ENCODE data around the gene OCRL.
A peak's percentile ranks its signal among the peaks of the same experiment; 100 is the strongest.

The OCRL gene

DNA sequence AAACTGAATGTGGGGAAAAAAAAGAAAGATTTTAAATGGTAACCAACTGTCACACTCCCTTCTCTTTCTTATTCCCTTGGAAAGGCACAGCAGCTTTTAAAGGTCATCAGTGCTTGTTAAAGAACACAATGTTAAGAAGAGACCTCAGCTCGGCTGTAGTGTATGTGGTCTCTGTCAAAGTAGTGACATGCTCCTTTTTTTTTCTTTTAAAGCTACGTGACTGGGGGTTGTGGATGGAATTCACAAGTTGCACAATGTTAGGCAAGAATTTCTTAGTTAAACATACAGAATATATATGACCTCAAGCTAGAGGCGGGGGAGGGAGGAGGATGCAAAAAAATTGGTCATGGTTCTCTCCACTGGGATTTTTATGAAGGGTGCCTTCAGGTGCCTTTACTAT, 45.6 kb downstream of the OCRL start:
- no peak for DNase-seq (ENCODE audit: low read depth)

DNA sequence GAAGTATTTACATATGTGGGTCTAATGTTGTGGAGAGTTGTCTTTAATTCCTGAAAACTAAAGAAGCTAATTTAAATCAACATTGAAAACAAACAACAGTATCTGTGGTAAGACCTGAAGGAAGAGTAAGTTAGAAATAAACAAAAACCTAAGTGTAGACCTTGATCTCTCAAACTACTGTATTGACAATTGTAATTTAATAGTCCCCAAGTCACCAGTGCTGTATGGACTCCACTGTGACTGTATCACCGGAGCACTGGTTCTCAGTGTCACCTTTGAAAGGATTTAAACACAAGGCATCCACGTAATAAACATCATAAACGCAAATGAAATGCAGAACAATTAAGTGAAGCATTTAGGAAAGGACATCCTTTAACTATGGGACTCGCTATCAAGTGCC, 46.4 kb downstream of the OCRL start:
- no peak for DNase-seq (ENCODE audit: low read depth)

- DNase-seq (ENCODE audit: low read depth) = no peak
These were observed 50.5 kb downstream of the OCRL start for GRCh38 chrX:129590596-129590995.

DNA sequence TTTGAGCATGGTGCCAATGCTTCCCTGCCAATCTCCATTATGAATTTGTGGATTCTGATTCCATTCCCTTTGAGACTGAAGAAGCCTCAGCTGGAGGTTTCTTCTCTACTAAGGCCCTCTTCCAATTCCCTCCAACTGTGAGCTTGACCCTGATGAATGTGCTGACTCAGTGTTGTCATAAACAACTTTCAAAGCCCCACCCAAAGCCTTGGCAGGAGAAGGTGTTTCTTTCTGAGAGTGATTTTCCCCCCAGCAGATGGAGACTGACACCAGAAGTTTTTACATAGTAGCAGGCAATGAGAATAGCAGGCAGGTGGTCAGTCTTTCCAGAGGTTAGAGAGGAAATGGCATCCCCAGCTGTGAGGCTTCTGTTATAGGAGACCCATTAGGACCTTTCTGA, 53.1 kb downstream of the OCRL start:
- DNase-seq (ENCODE audit: low read depth) = no peak

DNA sequence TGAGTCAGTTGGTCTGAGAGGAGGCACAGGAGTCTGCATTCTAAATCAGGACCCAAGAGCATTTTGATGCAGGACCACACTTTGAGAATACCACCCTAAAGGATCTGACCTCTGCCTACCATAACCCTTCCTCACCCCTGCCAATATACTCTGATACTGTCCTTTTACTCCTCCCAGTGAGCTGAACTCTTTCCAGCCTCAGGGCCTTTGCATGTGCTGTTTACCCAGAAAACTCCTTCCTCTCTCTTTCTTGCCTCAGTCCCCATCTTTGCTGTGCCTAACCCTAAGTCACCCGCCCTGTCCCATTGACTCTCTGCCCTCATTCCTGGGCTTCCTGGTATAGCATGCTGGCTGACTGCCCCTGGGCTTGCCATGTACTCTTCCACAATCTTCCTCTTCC, 54.7 kb downstream of the OCRL start:
- DNase-seq (ENCODE audit: low read depth) = no peak

GRCh38 chrX:129596077-129596476, 56.0 kb downstream of the OCRL start:
- DNase-seq (ENCODE audit: low read depth) = no peak

DNA sequence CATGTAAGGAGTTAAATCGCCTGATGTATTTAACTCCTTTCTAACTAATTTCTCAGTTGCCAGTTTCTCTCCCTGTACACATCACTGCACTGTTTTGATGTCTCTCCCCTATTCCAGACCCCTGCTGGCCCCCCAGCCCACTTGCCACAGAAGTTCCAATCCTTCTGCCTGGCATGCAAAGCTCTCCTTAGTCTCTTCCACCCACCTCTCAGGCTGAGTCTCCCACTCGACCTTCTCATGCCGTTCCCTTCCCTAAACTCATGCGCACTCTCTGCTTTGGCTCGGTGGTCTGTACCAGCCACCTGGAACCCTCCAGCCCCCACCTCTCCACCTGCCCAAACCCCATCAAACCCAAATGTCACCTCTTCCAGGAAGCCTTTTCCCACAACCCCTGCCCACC, 57.8 kb downstream of the OCRL start:
- no peak for DNase-seq (ENCODE audit: low read depth)

- DNase-seq (ENCODE audit: low read depth) = no peak
These were observed 59.4 kb downstream of the OCRL start for GRCh38 chrX:129599499-129599898.

DNA sequence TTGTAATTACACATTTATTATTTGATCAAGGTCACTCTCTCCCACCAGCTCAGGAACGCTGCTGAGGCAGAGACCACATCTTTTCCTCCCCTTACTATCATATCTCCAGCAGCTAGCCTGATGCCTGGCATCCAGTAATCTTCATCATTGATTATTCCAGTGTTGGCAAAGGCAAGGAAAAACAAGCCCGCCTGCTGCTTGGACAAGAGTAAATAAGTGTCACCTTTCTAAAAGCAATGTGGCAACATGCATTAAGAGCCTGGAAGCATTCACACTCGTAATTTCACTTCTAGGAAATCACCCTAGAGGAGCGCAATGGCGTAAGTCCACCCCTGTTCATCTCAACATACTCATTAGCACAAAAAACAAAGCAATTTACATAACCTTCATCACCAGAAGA, 59.9 kb downstream of the OCRL start:
- no peak for DNase-seq (ENCODE audit: low read depth)

DNA sequence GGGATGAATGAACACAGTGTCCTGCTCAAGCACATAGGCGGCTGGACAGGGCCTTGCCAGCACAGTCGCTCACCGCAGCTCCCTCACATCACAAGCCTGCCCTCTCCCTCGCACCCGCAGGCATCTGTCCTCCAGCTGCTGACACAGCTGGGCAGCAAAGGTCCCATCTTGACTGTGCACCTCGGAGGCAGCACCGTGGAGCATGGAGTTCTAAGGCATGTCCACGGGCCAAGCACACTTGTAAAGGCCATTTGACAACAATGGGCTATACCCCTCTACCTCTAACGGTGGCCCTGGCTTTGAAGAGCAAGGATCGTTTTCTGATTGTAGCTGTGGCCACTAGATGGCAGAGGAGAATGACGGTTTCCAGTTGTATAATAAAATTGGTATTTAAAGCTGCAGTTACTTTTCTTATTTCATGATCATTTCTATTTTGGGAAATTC, 60.9 kb downstream of the OCRL start:
- DNase-seq (ENCODE audit: low read depth) = no peak

- DNase-seq (ENCODE audit: low read depth) = peak; percentile 15
These were observed 66.9 kb downstream of the OCRL start for GRCh38 chrX:129606918-129607317.

DNA sequence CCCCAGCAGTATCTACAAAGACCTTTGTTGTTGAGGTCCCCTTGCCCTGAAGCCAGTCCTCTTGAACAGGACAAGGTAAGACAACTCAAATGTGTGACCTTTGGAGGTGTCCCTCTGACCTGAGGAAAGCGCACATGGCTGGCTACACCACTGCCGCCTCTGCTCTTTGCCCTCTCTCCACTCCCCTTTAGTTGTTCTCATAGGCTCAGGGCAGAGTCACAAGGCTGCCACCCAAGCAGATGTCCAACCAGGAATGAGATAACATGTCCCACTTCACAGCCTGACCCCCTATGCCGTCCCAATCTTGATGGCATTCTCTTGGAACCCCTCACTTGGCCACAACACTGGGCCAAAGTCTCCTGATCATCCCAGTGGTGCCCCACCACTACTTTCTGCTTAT, 68.4 kb downstream of the OCRL start:
- no peak for DNase-seq (ENCODE audit: low read depth)

DNA sequence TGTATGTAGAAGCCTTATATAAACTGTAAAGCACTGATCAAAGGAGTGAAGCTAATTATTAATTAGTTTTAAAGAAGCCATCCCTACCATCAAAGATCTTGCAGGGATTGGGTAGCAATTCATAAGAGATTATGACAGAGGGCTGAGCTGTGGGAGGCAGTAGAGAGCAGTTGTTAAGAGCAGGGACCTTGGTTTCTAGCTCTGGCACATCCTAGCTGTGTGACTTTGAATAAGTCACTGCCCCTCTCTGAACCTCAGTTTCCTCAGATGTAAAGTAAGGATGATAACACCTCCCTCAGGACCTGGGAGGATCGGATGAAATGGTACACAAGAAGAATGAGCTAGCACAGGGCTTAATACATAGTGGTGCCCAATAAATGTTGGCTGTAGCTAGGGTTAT, 69.3 kb downstream of the OCRL start:
- DNase-seq (ENCODE audit: low read depth) = no peak

DNA sequence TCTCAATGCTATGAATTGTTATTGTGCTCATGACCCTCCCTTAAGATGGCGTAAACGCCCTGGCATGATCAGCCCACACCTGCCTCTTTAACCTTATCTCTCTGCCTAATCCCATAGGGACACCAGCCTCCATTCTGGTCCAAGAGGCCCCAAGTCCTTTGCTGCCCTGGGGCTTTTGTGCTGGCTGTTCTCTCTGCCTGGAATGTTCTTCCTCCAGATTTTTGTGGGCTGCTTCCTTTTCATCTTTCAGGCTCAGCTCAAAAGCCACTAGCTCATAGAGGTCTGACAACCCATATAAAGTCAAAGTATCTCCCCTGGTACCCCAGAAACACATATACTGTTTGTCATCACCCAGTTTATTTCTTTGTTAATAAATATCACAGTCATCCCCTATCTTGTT, 72.3 kb downstream of the OCRL start:
- DNase-seq (ENCODE audit: low read depth) = no peak

DNA sequence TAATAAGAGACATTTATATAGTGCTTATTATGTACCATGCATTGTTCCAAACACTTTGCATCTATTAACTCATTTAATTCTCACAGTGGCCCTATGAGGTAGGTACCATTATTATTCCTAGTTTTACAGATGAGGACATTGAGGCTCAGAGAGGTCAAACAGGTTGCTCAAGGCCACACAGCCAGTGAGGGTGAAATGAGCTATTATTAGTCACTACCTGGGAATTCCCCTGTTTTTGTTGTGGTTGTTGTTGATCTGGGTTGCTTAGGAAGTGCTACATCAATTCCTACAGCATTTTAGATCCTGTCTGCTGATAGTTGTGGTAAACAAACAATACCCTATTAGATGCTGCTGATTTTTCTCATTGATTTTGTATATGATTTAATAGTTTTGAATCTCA, 73.5 kb downstream of the OCRL start:
- DNase-seq (ENCODE audit: low read depth) = no peak

- no peak for DNase-seq (ENCODE audit: low read depth)
These were observed 74.6 kb downstream of the OCRL start for GRCh38 chrX:129614481-129615255.

GRCh38 chrX:129617420-129617819, 77.4 kb downstream of the OCRL start:
- no peak for DNase-seq (ENCODE audit: low read depth)

- no peak for DNase-seq (ENCODE audit: low read depth)
These were observed 78.9 kb downstream of the OCRL start for GRCh38 chrX:129618997-129619396.

DNA sequence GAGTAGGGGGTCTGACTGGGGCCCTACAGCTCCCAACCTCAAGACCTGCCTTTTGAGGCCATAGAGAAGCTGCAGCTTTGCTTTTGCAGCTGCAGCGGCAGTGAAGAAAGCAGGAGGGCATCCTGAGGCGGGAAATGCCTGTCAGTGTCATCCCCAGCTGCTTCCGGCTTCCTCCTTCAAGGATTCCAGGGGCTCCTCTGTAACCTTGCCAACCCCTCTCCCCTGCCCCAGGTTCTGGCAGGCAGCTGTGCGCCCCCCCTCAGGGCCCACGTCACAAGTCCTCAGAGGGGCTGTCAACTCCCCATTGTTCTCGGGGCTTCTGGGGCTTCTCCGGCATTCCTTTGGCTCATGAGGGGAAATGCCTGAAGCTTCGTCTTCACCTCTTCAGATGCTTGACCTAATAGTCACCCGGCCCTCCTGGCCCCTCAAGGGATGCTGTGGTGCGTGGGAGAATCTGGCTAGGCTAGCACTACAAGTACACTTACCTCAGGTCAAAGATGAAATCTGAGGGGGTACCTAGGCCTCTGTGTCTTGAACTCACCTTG, 82.8 kb downstream of the OCRL start:
- DNase-seq (ENCODE audit: low read depth) = no peak

DNA sequence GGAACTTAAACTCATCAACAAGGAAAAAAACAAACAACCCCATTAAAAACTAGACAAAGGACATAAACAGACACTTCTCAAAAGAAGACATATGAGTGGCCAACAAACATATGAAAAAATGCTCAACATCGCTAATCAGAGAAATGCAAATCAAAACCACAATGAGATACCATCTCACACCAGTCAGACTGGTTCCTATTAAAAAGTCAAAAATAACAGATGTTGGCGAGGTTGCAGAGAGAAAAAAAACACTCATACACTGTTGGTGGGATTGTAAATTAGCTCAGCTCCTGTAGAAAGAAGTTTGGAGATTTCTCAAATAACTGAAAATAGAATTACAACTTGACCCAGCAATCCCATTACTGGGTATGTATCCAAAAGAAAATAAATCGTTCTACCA, 86.0 kb downstream of the OCRL start:
- DNase-seq (ENCODE audit: low read depth) = no peak

- DNase-seq (ENCODE audit: low read depth) = no peak
These were observed 89.8 kb downstream of the OCRL start for GRCh38 chrX:129629837-129630236.

- no peak for DNase-seq (ENCODE audit: low read depth)
These were observed 91.8 kb downstream of the OCRL start for GRCh38 chrX:129631849-129632248.

GRCh38 chrX:129632443-129632842, 92.4 kb downstream of the OCRL start:
- no peak for DNase-seq (ENCODE audit: low read depth)

DNA sequence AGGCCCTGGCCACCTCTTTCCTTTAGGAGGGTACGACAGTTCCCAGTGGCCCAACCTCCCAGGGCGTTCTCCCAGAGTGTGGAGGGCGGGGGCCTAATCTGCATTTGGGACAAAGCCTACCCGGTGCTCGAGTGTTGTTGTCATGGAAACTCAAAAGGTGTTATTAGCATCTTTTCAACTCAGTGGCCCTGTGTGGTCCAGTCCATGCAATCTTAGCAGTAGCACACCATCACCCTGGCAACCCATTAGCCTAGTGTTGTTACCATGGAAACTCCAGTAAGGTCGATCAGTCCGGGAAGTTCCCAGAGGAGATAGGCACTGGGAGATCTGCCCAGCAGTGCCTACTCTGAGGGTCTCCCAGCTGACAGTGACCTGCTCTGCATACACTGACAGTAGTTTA, 94.5 kb downstream of the OCRL start:
- DNase-seq (ENCODE audit: low read depth) = no peak

Measured in HS-27A (cell line).